OCI-LY3 (cell line): ENCODE data around the gene RGS14.
A peak's percentile ranks its signal among the peaks of the same experiment; 100 is the strongest.

Source experiments
- H2AFZ ChIP-seq: fragments of 200-600, 300-600 bp; shearing (Covaris generic); 2 replicates; pipeline ENCODE4 v1.6.0; 2014; ENCODE audit warnings: antibody characterized with exemption, low read depth, low read length
- H3K27ac ChIP-seq: fragments of 200-600, 300-600 bp; sonication (generic); 2 replicates; pipeline ENCODE4 v1.5.1; 2014; ENCODE audit warnings: mild to moderate bottlenecking, low read length, moderate library complexity, mixed read lengths
- H3K27me3 ChIP-seq: fragments of 200-600, 300-600 bp; sonication (generic); 2 replicates; pipeline ENCODE4 v1.6.1; 2014; ENCODE audit warnings: low read depth, low read length, mixed read lengths
- H3K36me3 ChIP-seq: fragments of 200-600, 300-600 bp; sonication (generic); replicated peaks from 2 replicates; pipeline ENCODE3; 2014; ENCODE audit warnings: low read depth, low read length, mixed read lengths
- H3K4me1 ChIP-seq: fragments of 300-600, 200-600 bp; sonication (generic); 2 replicates; pipeline ENCODE4 v1.6.1; 2014; ENCODE audit warnings: low read length, mixed read lengths
- H3K4me2 ChIP-seq: fragments of 200-600, 300-600 bp; sonication (generic); 2 replicates; pipeline ENCODE4 v1.6.1; 2014; ENCODE audit warnings: low read length, mixed read lengths
- H3K4me3 ChIP-seq: fragments of 300-600, 200-600 bp; sonication (generic); 2 replicates; pipeline ENCODE4 v1.5.1; 2014; ENCODE audit warnings: antibody characterized with exemption, mild to moderate bottlenecking, low read length, moderate library complexity
- H3K79me2 ChIP-seq: fragments of 300-600, 200-600 bp; shearing (Covaris generic); 2 replicates; pipeline ENCODE4 v1.6.1; 2014; ENCODE audit warnings: mild to moderate bottlenecking, low read length, mixed read lengths
- H3K9ac ChIP-seq: fragments of 300-600, 200-600 bp; shearing (Covaris generic); 2 replicates; pipeline ENCODE4 v1.6.0; 2014; ENCODE audit warnings: mild to moderate bottlenecking, low read length, moderate library complexity
- H3K9me3 ChIP-seq: fragments of 200-600, 300-600 bp; shearing (Covaris generic); 2 replicates; pipeline ENCODE4 v1.6.1; 2014; ENCODE audit warnings: low read length, mixed read lengths; ENCODE audit not compliant: insufficient read depth
- H4K20me1 ChIP-seq: fragments of 200-600, 300-600 bp; sonication (generic); 2 replicates; pipeline ENCODE4 v1.6.1; 2016; ENCODE audit warnings: low read length, mixed read lengths; ENCODE audit not compliant: insufficient read depth
- EZH2phosphoT487 ChIP-seq: fragments of 200-600 bp; shearing (Covaris generic); IDR thresholded peaks from 2 replicates; pipeline ENCODE4 v1.6.1; 2018; ENCODE audit warnings: antibody characterized with exemption, mixed run types, low read depth
- TF ChIP-seq, protein P1 (sequence below): fragments of 200-600, 300-600 bp; sonication (generic); IDR thresholded peaks from 2 replicates; pipeline ENCODE4 v1.5.1; 2014; ENCODE audit warnings: antibody characterized with exemption, low read length, low read depth

RGS14 gene

GRCh38 chr5:177312649-177313181 is 45.0 kb upstream of the RGS14 start:
- H3K27ac ChIP-seq = peak overlapping the region; percentile 68
- H3K4me1 ChIP-seq = peaks cover 16% of the 10 kb centered on the region; the same call in 1 of the 2 replicates
- H2AFZ ChIP-seq = peak overlapping the region; percentile 55; the same call in 1 of the 2 replicates
- TF ChIP-seq EZH2phosphoT487 = no peak
- TF ChIP-seq, protein P1, sequence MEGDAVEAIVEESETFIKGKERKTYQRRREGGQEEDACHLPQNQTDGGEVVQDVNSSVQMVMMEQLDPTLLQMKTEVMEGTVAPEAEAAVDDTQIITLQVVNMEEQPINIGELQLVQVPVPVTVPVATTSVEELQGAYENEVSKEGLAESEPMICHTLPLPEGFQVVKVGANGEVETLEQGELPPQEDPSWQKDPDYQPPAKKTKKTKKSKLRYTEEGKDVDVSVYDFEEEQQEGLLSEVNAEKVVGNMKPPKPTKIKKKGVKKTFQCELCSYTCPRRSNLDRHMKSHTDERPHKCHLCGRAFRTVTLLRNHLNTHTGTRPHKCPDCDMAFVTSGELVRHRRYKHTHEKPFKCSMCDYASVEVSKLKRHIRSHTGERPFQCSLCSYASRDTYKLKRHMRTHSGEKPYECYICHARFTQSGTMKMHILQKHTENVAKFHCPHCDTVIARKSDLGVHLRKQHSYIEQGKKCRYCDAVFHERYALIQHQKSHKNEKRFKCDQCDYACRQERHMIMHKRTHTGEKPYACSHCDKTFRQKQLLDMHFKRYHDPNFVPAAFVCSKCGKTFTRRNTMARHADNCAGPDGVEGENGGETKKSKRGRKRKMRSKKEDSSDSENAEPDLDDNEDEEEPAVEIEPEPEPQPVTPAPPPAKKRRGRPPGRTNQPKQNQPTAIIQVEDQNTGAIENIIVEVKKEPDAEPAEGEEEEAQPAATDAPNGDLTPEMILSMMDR = peak; percentile 45
- H3K27me3 ChIP-seq = no peaks in the 10 kb centered on the region
- H3K4me3 ChIP-seq = peak overlapping the region; percentile 86
- peak overlapping the region; percentile 86 for H3K4me2 ChIP-seq
- no peaks in the 10 kb centered on the region for H3K9me3 ChIP-seq
- H3K9ac ChIP-seq = peak overlapping the region; percentile 88
- H3K36me3 ChIP-seq = peaks cover 7% of the 10 kb centered on the region
- peaks cover 11% of the 10 kb centered on the region; the same call in 1 of the 2 replicates for H4K20me1 ChIP-seq
- no peaks in the 10 kb centered on the region for H3K79me2 ChIP-seq

DNA sequence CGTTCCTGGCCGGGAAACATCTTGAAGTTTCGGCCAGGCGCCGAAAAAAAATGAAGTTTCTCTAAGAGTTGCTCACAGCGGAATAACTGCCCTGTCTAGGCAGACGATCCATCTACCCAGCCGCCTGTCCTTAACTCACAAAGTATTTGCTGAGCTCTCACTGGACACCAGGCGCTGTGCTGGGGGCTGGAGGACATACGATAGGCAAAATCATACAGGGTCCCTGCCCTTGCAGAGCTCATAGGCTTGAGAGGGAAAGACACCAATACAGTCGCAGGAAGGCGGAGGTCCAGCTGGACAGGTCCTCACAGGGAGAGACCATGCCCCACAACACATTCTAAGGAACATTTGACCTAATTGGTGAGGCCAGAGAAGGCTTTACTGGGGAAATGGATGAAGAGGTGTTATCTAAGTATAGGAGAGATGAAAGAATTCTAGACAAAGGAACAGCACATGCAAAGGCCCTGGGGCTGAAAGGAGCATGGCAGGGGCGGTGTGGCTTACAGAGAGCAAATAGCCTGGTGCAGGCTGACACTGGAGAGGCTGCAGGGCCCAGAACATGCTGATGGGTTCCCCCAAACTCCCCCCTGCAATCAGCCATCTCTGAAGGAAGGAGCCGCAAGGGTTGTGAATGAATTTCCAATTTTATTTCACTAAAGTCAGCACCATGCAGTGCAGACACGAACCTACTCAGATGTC is 44.0 kb upstream of the RGS14 start:
- peak overlapping the region; percentile 86; the same call in 1 of the 2 replicates for H3K4me3 ChIP-seq
- H3K36me3 ChIP-seq = peaks cover 7% of the 10 kb centered on the region
- TF ChIP-seq, protein P1 = no peak
- no peak for TF ChIP-seq EZH2phosphoT487
- H3K27ac ChIP-seq = no peak overlapping the region
- peaks cover 15% of the 10 kb centered on the region; the same call in 1 of the 2 replicates for H4K20me1 ChIP-seq
- H3K9ac ChIP-seq = no peak overlapping the region
- peaks cover 18% of the 10 kb centered on the region; the same call in 1 of the 2 replicates for H3K4me1 ChIP-seq
- 0 out of 2 replicates have a peak overlapping the region, but pooled peaks have one; percentile 86 for H3K4me2 ChIP-seq
- H3K9me3 ChIP-seq = no peaks in the 10 kb centered on the region
- H3K27me3 ChIP-seq = no peaks in the 10 kb centered on the region
- no peaks in the 10 kb centered on the region for H3K79me2 ChIP-seq
- no peak overlapping the region for H2AFZ ChIP-seq

GRCh38 chr5:177314376-177315342 is 43.1 kb upstream of the RGS14 start:
- Histone ChIP-seq H3K4me2 (no peak overlapping the region), H3K27ac (no peak overlapping the region), H3K4me1 (peaks cover 18% of the 10 kb centered on the region; the same call in 1 of the 2 replicates), H3K9ac (no peak overlapping the region), H3K27me3 (no peaks in the 10 kb centered on the region), H3K9me3 (no peaks in the 10 kb centered on the region), H3K4me3 (no peak overlapping the region), H3K36me3 (no peaks in the 10 kb centered on the region), H4K20me1 (peaks cover 15% of the 10 kb centered on the region; the same call in 1 of the 2 replicates), H2AFZ (no peak overlapping the region), H3K79me2 (no peaks in the 10 kb centered on the region)
- TF ChIP-seq, protein P1 = no peak
- no peak for TF ChIP-seq EZH2phosphoT487
